Tibial nerve (tissue), 4 donors: Measurements from ENCODE around the gene MFSD2B. TPM values are rescaled to one million over a fixed set of nuclear protein-coding genes. Genes with fewer than 3 reads are reported as not detected.
A peak's percentile ranks its signal among the peaks of the same experiment; 100 is the strongest.

Source experiments
- DNase-seq, 2 donors: peaks; one replicate each; pipeline ENCODE4 v3.0.0-alpha.2; 2019; ENCODE audit warnings: low spot score in 2 of 2
- H3K27ac ChIP-seq, 4 donors: fragments of 200-600 bp; sonication (generic) in 3 of 4; one replicate each; pipeline ENCODE4 v1.5.1; 2017 to 2019; ENCODE audit warnings: mild to moderate bottlenecking in 1 of 4
- H3K27me3 ChIP-seq, 2 donors: fragments of 200-600 bp; sonication (generic) in 1 of 2; one replicate each; pipeline versions ENCODE4 v1.5.1 to v1.6.0; 2017 to 2019
- H3K36me3 ChIP-seq, 3 donors: fragments of 200-600 bp; sonication (generic); one replicate each; pipeline ENCODE4 v1.5.1; 2018 to 2019
- H3K4me1 ChIP-seq, 4 donors: fragments of 200-600 bp; sonication (generic) in 3 of 4; one replicate each; pipeline ENCODE4 v1.5.1; 2017 to 2019
- H3K4me3 ChIP-seq, 4 donors: fragments of 200-600 bp; sonication (generic) in 3 of 4; one replicate each; pipeline ENCODE4 v1.5.1; 2017 to 2019; ENCODE audit warnings: mild to moderate bottlenecking in 1 of 4, moderate library complexity in 1 of 4
- H3K9me3 ChIP-seq, 4 donors: fragments of 200-600 bp; sonication (generic) in 3 of 4; one replicate each; pipeline ENCODE4 v1.5.1; 2017 to 2019
- CTCF ChIP-seq, 5 experiments: fragments of 200-600 bp in 3 of 5; fragments of 450-650 bp in 2 of 5; sonication (generic) in 3 of 5; IDR thresholded peaks; one replicate each; pipeline ENCODE4 v1.5.1; 2016 to 2019; ENCODE audit warnings: antibody characterized with exemption in 5 of 5, mild to moderate bottlenecking in 3 of 5, moderate library complexity in 2 of 5
- EP300 ChIP-seq, 2 donors: sonication (generic); formaldehyde crosslinking; IDR thresholded peaks; one replicate each; pipeline ENCODE4 v1.6.1; 2017; ENCODE audit warnings: antibody characterized with exemption in 2 of 2, mild to moderate bottlenecking in 1 of 2
- POLR2A ChIP-seq, 2 donors: fragments of 450-650 bp; IDR thresholded peaks; one replicate each; pipeline ENCODE4 v1.6.1; 2017; ENCODE audit warnings: antibody characterized with exemption in 2 of 2, mild to moderate bottlenecking in 2 of 2, moderate library complexity in 2 of 2
- WGBS, 2 donors: methylation state at CpG; one replicate each; pipeline ENCODE4 v1.1.5; 2018; 5-methylcytosine and 5-hydroxymethylcytosine counted together
- small RNA-seq: library from RNA; depleted of rRNA; stranded (forward); fragments of <200 nt; gene quantifications from one replicate; pipeline ENCODE3, GENCODE V24; 2016
- total RNA-seq, 4 donors: library from RNA; depleted of rRNA; stranded (reverse); fragments of >200 nt; gene quantifications; one replicate each; pipeline ENCODE4 v1.1.0, GENCODE V29; 2016

Gene MFSD2B
- total RNA-seq, 4 donors from 2014 or later = 0.98 to 1.0 TPM; not detected in 2

GRCh38 chr2:24065341-24065740, 55.5 kb downstream of the MFSD2B start:
- Histone ChIP-seq H3K9me3 (no peaks in the 10 kb centered on the region), H3K27ac (no peak overlapping the region), H3K4me1 (no peaks in the 10 kb centered on the region), H3K36me3 (peaks cover 2 to 67% (median 9%) of the 10 kb centered on the region in 3 donors), H3K27me3 (no peaks in the 10 kb centered on the region), H3K4me3 (no peak overlapping the region)
- no peak for DNase-seq
- TF ChIP-seq CTCF (IDR thresholded peaks at IDR 0.05) = no peak
- no peak for TF ChIP-seq EP300 (IDR thresholded peaks at IDR 0.05)
- no peak for TF ChIP-seq POLR2A (IDR thresholded peaks at IDR 0.05)
- WGBS, 2 donors = 86 to 87% methylated on average over 2 of the region's 2 CpGs

GRCh38 chr2:24072259-24072658, 62.4 kb downstream of the MFSD2B start:
- no peak overlapping the region for H3K27ac ChIP-seq
- H3K4me3 ChIP-seq = no peak overlapping the region
- H3K27me3 ChIP-seq = no peaks in the 10 kb centered on the region
- H3K9me3 ChIP-seq = no peaks in the 10 kb centered on the region
- 89 to 96% methylated on average over 4 of the region's 4 CpGs for WGBS, 2 donors
- peaks cover 4 to 69% (median 8%) of the 10 kb centered on the region in 3 donors for H3K36me3 ChIP-seq
- no peak for TF ChIP-seq EP300 (IDR thresholded peaks at IDR 0.05)
- no peak for TF ChIP-seq CTCF (IDR thresholded peaks at IDR 0.05)
- TF ChIP-seq POLR2A (IDR thresholded peaks at IDR 0.05) = no peak
- H3K4me1 ChIP-seq = peaks cover 0 to 30% (median 8%) of the 10 kb centered on the region in 4 donors
- no peak for DNase-seq

- no peak for DNase-seq
- WGBS, 2 donors = 91 to 92% methylated on average over 6 of the region's 6 CpGs
- Histone ChIP-seq H3K27ac (no peak overlapping the region), H3K4me3 (no peak overlapping the region), H3K27me3 (no peaks in the 10 kb centered on the region), H3K4me1 (peaks cover 0 to 45% (median 11%) of the 10 kb centered on the region in 4 donors), H3K9me3 (no peaks in the 10 kb centered on the region), H3K36me3 (peaks cover 0 to 58% (median 8%) of the 10 kb centered on the region in 3 donors)
- TF ChIP-seq CTCF (IDR thresholded peaks at IDR 0.05) (no peak), EP300 (IDR thresholded peaks at IDR 0.05) (no peak)
Observed at GRCh38 chr2:24073816-24074215, 63.9 kb downstream of the MFSD2B start.

GRCh38 chr2:24075259-24075658, 65.4 kb downstream of the MFSD2B start:
- H3K4me3 ChIP-seq = peak overlapping the region; percentile 43 to 84 (median 76)
- peaks cover 0 to 60% (median 7%) of the 10 kb centered on the region in 3 donors for H3K36me3 ChIP-seq
- no peaks in the 10 kb centered on the region for H3K9me3 ChIP-seq
- peak overlapping the region in 3 of 4 donors; percentile 95 to 97 (median 95) for H3K27ac ChIP-seq
- TF ChIP-seq POLR2A (IDR thresholded peaks at IDR 0.05) (no peak), EP300 (IDR thresholded peaks at IDR 0.05) (no peak), CTCF (IDR thresholded peaks at IDR 0.05) (no peak)
- 64 to 66% methylated on average over 5 of the region's 5 CpGs for WGBS, 2 donors
- H3K27me3 ChIP-seq = no peaks in the 10 kb centered on the region
- H3K4me1 ChIP-seq = peaks cover 0 to 45% (median 11%) of the 10 kb centered on the region in 4 donors
- no peak for DNase-seq

Small RNAs within 50 kb of the gene (small RNA-seq; reads per million reads assigned to genes)
- not detected for gene RN7SL610P
- gene RNU6-370P = not detected

Other genes with a start within 250 kb of the MFSD2B start
- 10 to 100 TPM; 39.0 to 56.9 (median 45.2) TPM for gene ATAD2B, start 83.0 kb upstream of the MFSD2B start, total RNA-seq
- 10 to 100 TPM; 15.3 to 23.7 (median 17.2) TPM for gene UBXN2A, start 69.6 kb upstream of the MFSD2B start, total RNA-seq
- gene WDCP, start 37.3 kb downstream of the MFSD2B start, total RNA-seq = 1 to 10 TPM; 6.1 to 8.1 (median 6.4) TPM
- 10 to 100 TPM in 1 of 4 donors, 1 to 10 TPM in 3; 5.4 to 15.3 (median 9.0) TPM for gene FKBP1B, start 39.7 kb downstream of the MFSD2B start, total RNA-seq
- 10 to 100 TPM; 73.7 to 93.1 (median 81.5) TPM for gene SF3B6, start 66.2 kb downstream of the MFSD2B start, total RNA-seq
- gene TP53I3, start 74.7 kb downstream of the MFSD2B start, total RNA-seq = 100 to 1,000 TPM in 3 of 4 donors, 10 to 100 TPM in 1; 21.0 to 134 (median 114) TPM
- gene PFN4, start 113.2 kb downstream of the MFSD2B start, total RNA-seq = 1 to 10 TPM in 2 of 4 donors, under 1 TPM in 1, not detected in 1; 0.39 to 5.7 (median 1.7) TPM
- gene FAM228B, start 113.4 kb downstream of the MFSD2B start, total RNA-seq = 10 to 100 TPM; 37.7 to 68.6 (median 46.6) TPM
- gene FAM228A, start 165.0 kb downstream of the MFSD2B start, total RNA-seq = 1 to 10 TPM in 3 of 4 donors, under 1 TPM in 1; 0.90 to 5.0 (median 3.3) TPM